NCI-H1417 treated with DMSO at 0.1 percent for 48 hours (cell line): ENCODE data around the gene NQO2.

Source experiments
- DNase-seq: peaks from one replicate; lab custom pipeline; 2025; lab: John Stamatoyannopoulos, UW

Gene NQO2

GRCh38 chr6:2999618-3000557, at the start of gene NQO2:
NQO2 (plus strand) TSS chr6:2999894; CDS start chr6:3006553, 6,659 bp downstream.
- DNase-seq: peak; percentile 20

GRCh38 chr6:2950713-2951112, 49.0 kb upstream of the NQO2 start:
- no peak for DNase-seq

GRCh38 chr6:2951728-2952127, 48.0 kb upstream of the NQO2 start:
- no peak for DNase-seq

GRCh38 chr6:2952557-2953095, 47.1 kb upstream of the NQO2 start:
- DNase-seq: no peak

- DNase-seq: no peak
Observed at GRCh38 chr6:2953098-2953497, 46.6 kb upstream of the NQO2 start.

GRCh38 chr6:2956930-2957685, 42.6 kb upstream of the NQO2 start:
- no peak for DNase-seq

GRCh38 chr6:2957696-2958330, 41.9 kb upstream of the NQO2 start:
- no peak for DNase-seq

GRCh38 chr6:2958331-2958711, 41.4 kb upstream of the NQO2 start:
- no peak for DNase-seq

GRCh38 chr6:2958776-2959175, 40.9 kb upstream of the NQO2 start:
- DNase-seq: no peak

GRCh38 chr6:2959909-2960719, 39.6 kb upstream of the NQO2 start:
- DNase-seq: no peak

- no peak for DNase-seq
Observed at GRCh38 chr6:2960935-2961334, 38.8 kb upstream of the NQO2 start.

- DNase-seq: no peak
Observed at GRCh38 chr6:2961506-2961905, 38.2 kb upstream of the NQO2 start.

GRCh38 chr6:2962004-2962403, 37.7 kb upstream of the NQO2 start:
- no peak for DNase-seq

- DNase-seq: no peak
Observed at GRCh38 chr6:2962636-2963035, 37.1 kb upstream of the NQO2 start.

- DNase-seq: no peak
Observed at GRCh38 chr6:2963756-2964155, 35.9 kb upstream of the NQO2 start.

- DNase-seq: no peak
Observed at GRCh38 chr6:2964793-2965505, 34.7 kb upstream of the NQO2 start.

GRCh38 chr6:2966347-2966746, 33.3 kb upstream of the NQO2 start:
- DNase-seq: no peak

- DNase-seq: no peak
Observed at GRCh38 chr6:2967936-2968335, 31.8 kb upstream of the NQO2 start.

GRCh38 chr6:2968600-2969135, 31.0 kb upstream of the NQO2 start:
- no peak for DNase-seq

- no peak for DNase-seq
Observed at GRCh38 chr6:2969549-2969948, 30.1 kb upstream of the NQO2 start.
